T-cell (primary cell): ENCODE measurements around the gene FAM234A. TPM values are rescaled to one million over a fixed set of nuclear protein-coding genes. Genes with fewer than 3 reads are reported as not detected.
"Not testable (repeated sequence)": the region's sequence is repeated elsewhere in the genome, so short reads cannot be mapped to it uniquely, and the experiment has no call there.

Experiments used
- ATAC-seq, 4 experiments: fragments of 200-7000 bp in 3 of 4; fragments of 150-1000 bp in 1 of 4; cut with Tn5 transposase; replicated peaks in 1 of 4; 1 replicate in 3 of 4; 2 replicates in 1 of 4; pipeline ENCODE4 v1.10.0; 2021; ENCODE audit warnings: moderate library complexity in 3 of 4, mild to moderate bottlenecking in 2 of 4, moderate number of reproducible peaks in 1 of 4
- CTCF ChIA-PET, 2 donors: fragments of 300-600 bp; sonication (Branson Sonifier 250); formaldehyde crosslinking; loops; one replicate each; lab custom pipeline; 2022; ENCODE audit warnings: antibody characterized with exemption in 2 of 2; lab: Charles Lee
- POLR2A ChIA-PET, 2 donors: fragments of 300-600 bp; sonication (Branson Sonifier 250); formaldehyde crosslinking; loops; one replicate each; lab custom pipeline; 2022; ENCODE audit warnings: antibody characterized with exemption in 2 of 2; lab: Charles Lee
- DNase-seq, 35 experiments: peaks; one replicate each; pipeline versions ENCODE4 v3.0.0 to v3.0.0-alpha.2; 2013 to 2023
- H3K27ac ChIP-seq: one replicate; pipeline ENCODE4 v1.5.1; 2013; ENCODE audit warnings: low read length
- H3K27me3 ChIP-seq, 2 experiments: replicated peaks in 1 of 2; 1 replicate in 1 of 2; 2 replicates in 1 of 2; pipeline versions ENCODE4 v1.6.1 to v1.7.0; 2013; ENCODE audit warnings: low read length in 1 of 2, mixed read lengths in 1 of 2; ENCODE audit not compliant: control insufficient read depth in 2 of 2, insufficient read depth in 2 of 2; ENCODE audit errors: extremely low read depth in 1 of 2
- H3K36me3 ChIP-seq, 2 donors: 1 replicate in 1 of 2; 2 replicates in 1 of 2; pipeline versions ENCODE4 v1.6.1 to v1.7.0; 2013; ENCODE audit warnings: low read length in 1 of 2; ENCODE audit not compliant: control insufficient read depth in 2 of 2, insufficient read depth in 1 of 2; ENCODE audit errors: extremely low read depth in 1 of 2
- H3K4me1 ChIP-seq, 2 experiments: 1 replicate in 1 of 2; 2 replicates in 1 of 2; pipeline versions ENCODE4 v1.6.1 to v1.7.0; 2013; ENCODE audit warnings: low read length in 2 of 2, mixed read lengths in 1 of 2; ENCODE audit not compliant: insufficient read depth in 2 of 2, control insufficient read depth in 1 of 2; ENCODE audit errors: extremely low read depth in 1 of 2
- H3K4me3 ChIP-seq, 2 donors: 1 replicate in 1 of 2; 2 replicates in 1 of 2; pipeline versions ENCODE4 v1.5.1 to v1.7.0; 2013; ENCODE audit warnings: mild to moderate bottlenecking in 2 of 2, low read length in 1 of 2, moderate library complexity in 1 of 2; ENCODE audit not compliant: control insufficient read depth in 1 of 2; ENCODE audit errors: extremely low read depth in 1 of 2
- H3K9me3 ChIP-seq: 2 replicates; pipeline ENCODE4 v1.7.0; 2013
- H3K27ac Mint-ChIP-seq, 2 donors: one replicate each; pipeline ENCODE4 v1.8.0; 2020 to 2021; ENCODE audit warnings: mild to moderate bottlenecking in 2 of 2, mixed read lengths in 2 of 2
- H3K27me3 Mint-ChIP-seq, 2 donors: one replicate each; pipeline ENCODE4 v1.8.0; 2021 to 2022; ENCODE audit warnings: mixed read lengths in 2 of 2
- H3K36me3 Mint-ChIP-seq: one replicate; pipeline ENCODE4 v1.8.0; 2021; ENCODE audit warnings: mixed read lengths
- H3K4me1 Mint-ChIP-seq, 3 donors: one replicate each; pipeline ENCODE4 v1.8.0; 2020 to 2022; ENCODE audit warnings: mixed read lengths in 3 of 3, mild to moderate bottlenecking in 1 of 3
- H3K4me3 Mint-ChIP-seq, 3 donors: one replicate each; pipeline ENCODE4 v1.8.0; 2020 to 2022; ENCODE audit warnings: mild to moderate bottlenecking in 3 of 3, mixed read lengths in 3 of 3, moderate library complexity in 3 of 3
- H3K9me3 Mint-ChIP-seq, 3 donors: one replicate each; pipeline ENCODE4 v1.8.0; 2020 to 2022; ENCODE audit warnings: mixed read lengths in 3 of 3
- WGBS: methylation state at CpG from one replicate; pipeline ENCODE4 v1.1.5; 2013; ENCODE audit warnings: missing lambda C conversion rate; ENCODE audit not compliant: insufficient coverage; 5-methylcytosine and 5-hydroxymethylcytosine counted together
- total RNA-seq, 35 experiments: library from RNA in 6 of 35; stranded (reverse) in 6 of 35; fragments of 120-200 nt in 1 of 35; gene quantifications; one replicate each; pipeline versions ENCODE4 v1.2.1 to v1.2.4 and lab custom pipeline; 2013 to 2026

FAM234A gene
- total RNA-seq, 5 donors from 2014 or later (not counting 1 experiment from before 2014, with no cell fraction given): 31.6 to 38.2 (median 36.1) TPM

GRCh38 chr16:249431-249830 lies 14.8 kb downstream of the FAM234A start:
- Histone ChIP-seq H3K4me3 (no peak overlapping the region), H3K9me3 (no peaks in the 10 kb centered on the region), H3K27me3 (no peaks in the 10 kb centered on the region), H3K27ac (no peak overlapping the region), H3K4me1 (peaks cover 12 to 27% of the 10 kb centered on the region in 2 experiments), H3K36me3 (peaks cover 4 to 5% of the 10 kb centered on the region in 2 donors)
- no peaks in the 10 kb centered on the region for H3K9me3 Mint-ChIP-seq
- H3K4me3 Mint-ChIP-seq: no peak overlapping the region
- ChIA-PET CTCF (no interaction called here), POLR2A (no interaction called here)
- H3K36me3 Mint-ChIP-seq: peaks cover 14% of the 10 kb centered on the region
- no peak for DNase-seq
- H3K27ac Mint-ChIP-seq: no peak overlapping the region
- 98% methylated on average over 11 of the region's 12 CpGs for WGBS
- H3K4me1 Mint-ChIP-seq: peaks cover 20 to 21% (median 21%) of the 10 kb centered on the region in 3 donors
- ATAC-seq: no peak
- H3K27me3 Mint-ChIP-seq: no peaks in the 10 kb centered on the region

- peak in 12 of 35 experiments; percentile 6 to 46 (median 17) for DNase-seq
- 76% methylated on average over 8 of the region's 30 CpGs for WGBS
- Mint-ChIP-seq H3K27ac (peak overlapping the region; percentile 89 to 94), H3K4me3 (peak overlapping the region; percentile 61 to 79 (median 78)), H3K4me1 (peaks cover 21 to 31% (median 23%) of the 10 kb centered on the region in 3 donors), H3K36me3 (peaks cover 21% of the 10 kb centered on the region), H3K27me3 (no peaks in the 10 kb centered on the region), H3K9me3 (no peaks in the 10 kb centered on the region)
- Histone ChIP-seq H3K4me1 (peaks cover 12 to 28% of the 10 kb centered on the region in 2 experiments), H3K27me3 (no peaks in the 10 kb centered on the region), H3K36me3 (peaks cover 8 to 16% of the 10 kb centered on the region in 2 donors), H3K4me3 (peak overlapping the region; percentile 28 to 53), H3K27ac (peak overlapping the region; percentile 73), H3K9me3 (no peaks in the 10 kb centered on the region)
- ChIA-PET POLR2A (interaction anchor here in 1 of 2 donors (0.6 kb wide), 1 partner anchor 496 kb away, joined by 4 read pairs; no protein-coding TSS in a partner anchor), CTCF (interaction anchor here in 1 of 2 donors (1.5 kb wide), 1 partner anchor 100 kb away, joined by 8 read pairs; the partner anchor contains the start of gene AXIN1)
- ATAC-seq: peak; percentile 70 to 77 (median 72)
Observed at GRCh38 chr16:252366-253337, 18.0 kb downstream of the FAM234A start.

GRCh38 chr16:253833-254232 lies 19.2 kb downstream of the FAM234A start:
- Histone ChIP-seq H3K36me3 (peaks cover 8 to 16% of the 10 kb centered on the region in 2 donors), H3K27me3 (no peaks in the 10 kb centered on the region), H3K27ac (no peak overlapping the region), H3K4me3 (no peak overlapping the region), H3K4me1 (peaks cover 12 to 28% of the 10 kb centered on the region in 2 experiments), H3K9me3 (no peaks in the 10 kb centered on the region)
- ChIA-PET CTCF (interaction anchor here in 1 of 2 donors (1.5 kb wide), 1 partner anchor 99 kb away, joined by 8 read pairs; the partner anchor contains the start of gene AXIN1), POLR2A (no interaction called here)
- peaks cover 21% of the 10 kb centered on the region for H3K36me3 Mint-ChIP-seq
- H3K27ac Mint-ChIP-seq: peak overlapping the region; percentile 48 to 65
- DNase-seq: peak in 1 of 35 experiments; percentile 30
- no peaks in the 10 kb centered on the region for H3K27me3 Mint-ChIP-seq
- H3K9me3 Mint-ChIP-seq: no peaks in the 10 kb centered on the region
- peak overlapping the region in 1 of 3 donors; percentile 78 for H3K4me3 Mint-ChIP-seq
- ATAC-seq: peak; percentile 40 to 70 (median 57)
- WGBS: 61% methylated on average over 5 of the region's 6 CpGs
- H3K4me1 Mint-ChIP-seq: peaks cover 21 to 31% (median 23%) of the 10 kb centered on the region in 3 donors

GRCh38 chr16:254461-254860 lies 19.8 kb downstream of the FAM234A start:
- Histone ChIP-seq H3K4me1 (peaks cover 12 to 28% of the 10 kb centered on the region in 2 experiments), H3K36me3 (peaks cover 8 to 21% of the 10 kb centered on the region in 2 donors), H3K4me3 (no peak overlapping the region), H3K27ac (no peak overlapping the region), H3K9me3 (no peaks in the 10 kb centered on the region), H3K27me3 (no peaks in the 10 kb centered on the region)
- ATAC-seq (no peak), DNase-seq (no peak)
- H3K4me1 Mint-ChIP-seq: peaks cover 21 to 31% (median 23%) of the 10 kb centered on the region in 3 donors
- no peaks in the 10 kb centered on the region for H3K27me3 Mint-ChIP-seq
- peak overlapping the region in 1 of 3 donors; percentile 78 for H3K4me3 Mint-ChIP-seq
- H3K36me3 Mint-ChIP-seq: peaks cover 27% of the 10 kb centered on the region
- ChIA-PET CTCF (no interaction called here), POLR2A (interaction anchor here in 1 of 2 donors (0.9 kb wide), 1 partner anchor 20 kb away, joined by 3 read pairs; the partner anchor contains the start of gene FAM234A)
- H3K9me3 Mint-ChIP-seq: no peaks in the 10 kb centered on the region
- 96% methylated on average over 20 of the region's 25 CpGs for WGBS
- H3K27ac Mint-ChIP-seq: peak overlapping the region in 1 of 2 donors; percentile 65

- Mint-ChIP-seq H3K27ac (no peak overlapping the region), H3K9me3 (no peaks in the 10 kb centered on the region), H3K4me1 (peaks cover 21 to 31% (median 23%) of the 10 kb centered on the region in 3 donors), H3K36me3 (peaks cover 26% of the 10 kb centered on the region), H3K27me3 (no peaks in the 10 kb centered on the region), H3K4me3 (no peak overlapping the region)
- Histone ChIP-seq H3K36me3 (peaks cover 8 to 26% of the 10 kb centered on the region in 2 donors), H3K9me3 (no peaks in the 10 kb centered on the region), H3K27ac (no peak overlapping the region), H3K4me3 (no peak overlapping the region), H3K27me3 (no peaks in the 10 kb centered on the region), H3K4me1 (peaks cover 12 to 28% of the 10 kb centered on the region in 2 experiments)
- DNase-seq: no peak
- POLR2A ChIA-PET: interaction anchor here in 1 of 2 donors (0.9 kb wide), 1 partner anchor 20 kb away, joined by 3 read pairs; the partner anchor contains the start of gene FAM234A
- no CpG with 5 or more reads among the region's 6 CpGs for WGBS
- CTCF ChIA-PET: no interaction called here
- no peak for ATAC-seq
Observed at GRCh38 chr16:255183-255582, 20.6 kb downstream of the FAM234A start.

GRCh38 chr16:258091-258490 lies 23.5 kb downstream of the FAM234A start:
- whole genome bisulfite sequencing: no CpG with 5 or more reads among the region's 13 CpGs
- H3K36me3 Mint-ChIP-seq: peaks cover 32% of the 10 kb centered on the region
- peaks cover 25 to 46% of the 10 kb centered on the region in 2 donors for H3K36me3 ChIP-seq

More at GRCh38 chr16:258091-258490, 23.5 kb downstream of the FAM234A start:
- DNase-seq, ATAC-seq, H3K27ac ChIP-seq, H3K9me3 Mint-ChIP-seq, POLR2A ChIA-PET, CTCF ChIA-PET, H3K9me3 ChIP-seq, H3K27me3 Mint-ChIP-seq, H3K4me3 ChIP-seq, H3K27me3 ChIP-seq, H3K27ac Mint-ChIP-seq, H3K4me3 Mint-ChIP-seq: not testable (repeated sequence)
- peaks cover 11 to 21% (median 14%) of the 10 kb centered on the region in 3 donors for H3K4me1 Mint-ChIP-seq
- peaks cover 4 to 15% of the 10 kb centered on the region in 2 experiments for H3K4me1 ChIP-seq
